HG03521 (cell line): ENCODE data around the gene SHH.
"Not testable (repeated sequence)": the region's sequence is repeated elsewhere in the genome, so short reads cannot be mapped to it uniquely, and the experiment has no call there.

Experiments used
- ATAC-seq: cut with Tn5 transposase; IDR thresholded peaks from one replicate; pipeline ENCODE4 v1.9.1; 2021; ENCODE audit warnings: mild to moderate bottlenecking, moderate library complexity; ENCODE audit not compliant: unreplicated experiment

The SHH gene

DNA sequence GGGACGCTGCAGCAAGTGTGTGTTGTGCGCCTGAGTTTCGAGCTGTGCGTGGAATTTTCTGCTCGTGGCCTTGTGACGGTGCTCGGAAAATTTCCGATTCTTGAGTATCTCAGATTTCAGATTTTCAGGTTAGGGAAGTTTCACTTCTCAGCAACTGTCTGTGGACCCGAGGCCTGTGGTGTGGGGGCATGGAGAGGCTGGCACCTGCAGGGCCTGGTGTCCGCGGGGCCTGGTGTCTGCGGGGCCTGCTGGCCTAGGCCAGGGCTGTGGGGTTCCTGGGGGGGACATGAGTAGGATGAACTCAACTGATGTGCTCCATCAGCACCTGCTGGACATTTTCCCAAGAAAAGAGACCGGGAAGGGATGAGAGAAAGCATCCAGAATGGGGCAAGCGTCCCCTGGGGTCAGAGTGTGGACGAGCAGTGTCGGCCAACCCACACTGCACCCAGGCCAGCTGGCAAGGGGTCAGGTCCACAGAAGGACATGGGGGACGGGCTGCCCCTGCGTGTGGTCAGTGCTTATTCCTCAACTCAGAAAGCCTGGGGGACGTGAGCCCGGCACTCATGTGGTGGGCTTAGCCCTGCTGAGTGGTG is 31.3 kb upstream of the SHH start:
- no peak for ATAC-seq

DNA sequence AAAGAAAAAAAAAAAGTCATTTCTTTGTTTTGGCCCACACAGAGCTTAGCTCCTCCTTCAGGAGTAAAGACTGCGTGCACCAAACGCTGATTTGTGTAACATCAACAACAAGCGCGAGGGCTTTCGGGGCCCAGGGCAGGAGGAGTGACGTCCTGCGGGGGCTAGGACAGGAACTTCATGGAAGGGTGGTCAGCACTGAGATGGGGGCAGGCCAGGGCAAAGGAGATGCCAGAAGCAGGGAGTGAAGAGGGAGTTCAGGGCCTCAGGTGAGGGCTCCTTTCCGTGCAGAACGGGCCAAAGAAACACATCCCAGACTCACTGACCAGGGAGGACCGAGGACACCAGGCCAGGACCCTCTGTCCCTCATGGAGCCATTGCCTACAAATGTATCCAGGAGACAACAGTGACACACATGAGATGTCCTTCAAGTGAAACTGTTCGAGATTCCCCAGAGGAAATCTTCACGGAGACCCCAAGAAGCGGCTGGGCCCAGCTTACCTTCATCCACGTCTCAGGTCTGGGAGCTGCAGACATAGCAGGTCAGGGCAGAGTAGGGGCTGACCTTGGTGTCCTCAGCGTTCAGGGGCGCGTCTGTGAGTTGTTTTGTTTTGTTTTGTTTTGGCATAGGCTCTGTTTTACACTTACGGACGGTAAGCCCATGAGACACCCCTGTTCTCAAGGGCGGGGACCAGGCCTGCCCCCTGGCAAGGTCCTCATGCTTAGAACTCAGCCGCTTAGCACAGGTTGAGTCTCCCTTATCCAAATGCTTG is 30.4 kb upstream of the SHH start:
- ATAC-seq, result no peak

DNA sequence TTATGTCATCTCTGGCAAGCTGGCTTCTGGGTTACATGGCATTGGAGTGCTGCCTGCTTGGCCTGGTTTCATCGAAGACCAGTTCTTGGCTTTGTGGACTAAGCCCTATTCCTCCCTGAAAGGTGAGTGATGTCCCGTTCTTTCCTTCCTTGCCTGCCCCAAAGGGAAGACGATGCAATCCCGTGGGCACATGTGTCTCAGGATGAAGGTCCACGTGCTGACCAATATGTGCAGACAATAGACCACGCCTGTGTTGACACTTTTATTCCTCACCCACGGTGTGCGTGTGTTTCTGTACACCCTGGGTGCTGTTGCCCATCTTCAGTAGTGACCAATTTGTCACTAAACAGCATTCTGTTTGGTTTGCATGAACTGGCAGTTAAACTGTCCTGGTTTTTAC is 28.6 kb upstream of the SHH start:
- no peak for ATAC-seq

DNA sequence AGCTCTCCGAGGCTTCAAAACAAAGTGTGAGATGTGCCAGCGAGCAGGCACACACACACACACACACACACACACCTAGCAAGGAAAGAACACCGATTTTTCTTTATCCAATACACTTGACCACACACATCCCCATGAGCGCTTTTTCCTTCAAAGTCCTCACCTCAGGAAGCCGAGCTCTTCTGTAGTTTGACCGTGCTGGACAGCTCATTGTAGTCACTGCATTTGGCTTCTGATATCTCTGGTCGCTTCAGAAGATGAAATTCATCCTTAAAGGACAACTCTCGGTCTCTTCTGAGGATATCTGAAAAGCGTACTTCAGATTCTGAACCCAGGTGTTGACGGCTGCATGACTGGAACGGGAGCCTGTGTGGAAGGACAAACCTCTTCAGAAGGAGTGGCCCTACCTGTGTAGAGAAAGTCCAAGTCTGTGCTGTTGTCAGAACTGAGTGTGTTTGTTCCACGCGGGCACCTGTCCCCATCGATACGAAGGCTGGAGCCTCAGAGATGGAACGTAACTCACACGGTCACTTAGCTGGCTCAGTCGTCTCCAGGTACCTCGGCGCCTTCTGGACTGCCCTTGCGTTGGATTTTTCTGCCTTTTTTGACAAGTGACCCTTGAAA is 28.1 kb upstream of the SHH start:
- no peak for ATAC-seq

DNA sequence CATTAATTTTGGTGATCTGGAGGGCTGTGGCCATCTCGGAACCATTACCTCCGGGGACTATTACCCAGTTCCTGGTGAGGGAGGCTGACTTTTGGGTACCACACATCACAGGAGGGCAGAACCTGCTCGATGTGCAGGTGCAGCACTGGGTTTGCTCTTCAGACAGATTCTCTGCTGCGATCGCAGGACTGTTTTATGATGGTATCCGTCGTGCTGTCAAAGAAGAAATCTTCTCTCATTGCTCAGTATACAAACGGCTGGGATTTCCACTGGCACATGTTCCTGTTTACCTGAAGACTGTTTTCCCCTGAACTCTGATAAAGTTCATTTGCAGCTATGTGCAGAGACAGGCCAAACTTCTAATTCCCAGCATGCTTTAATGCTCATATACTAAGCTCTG is 27.2 kb upstream of the SHH start:
- no peak for ATAC-seq

DNA sequence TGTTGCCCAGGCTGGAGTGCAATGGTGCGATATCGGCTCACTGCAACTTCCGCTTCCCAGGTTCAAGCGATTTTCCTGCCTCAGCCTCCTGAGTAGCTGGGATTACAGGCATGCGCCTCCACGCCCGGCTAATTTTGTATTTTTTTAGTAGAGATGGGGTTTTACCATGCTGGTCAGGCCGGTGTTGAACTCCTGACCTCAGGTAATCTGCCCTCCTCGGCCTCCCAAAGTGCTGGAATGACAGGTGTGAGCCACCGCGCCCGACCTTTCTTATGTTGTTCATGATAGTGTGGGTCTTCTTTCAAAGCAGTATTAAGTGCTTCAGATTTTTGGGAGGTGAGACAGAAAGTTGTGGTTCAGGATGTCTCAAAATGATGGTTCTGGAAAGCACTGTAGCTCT is 26.0 kb upstream of the SHH start:
- not testable (repeated sequence) for ATAC-seq

DNA sequence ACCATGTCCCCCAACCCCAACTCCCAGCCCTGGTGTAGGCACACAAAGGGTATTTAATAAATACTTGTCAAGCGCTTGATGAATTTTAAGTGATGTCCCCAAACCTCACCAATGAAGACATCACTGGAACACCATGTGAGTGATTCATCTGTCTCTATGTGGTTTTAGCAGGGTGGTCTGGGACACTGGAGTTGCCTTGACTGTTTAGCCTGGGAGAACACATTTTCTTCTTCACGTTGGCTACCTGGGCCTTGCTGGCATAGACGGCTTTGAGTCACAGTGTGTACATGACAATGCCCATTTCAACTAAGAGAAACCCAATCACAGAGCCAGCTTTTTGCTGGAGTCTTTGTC is 24.8 kb upstream of the SHH start:
- no peak for ATAC-seq

DNA sequence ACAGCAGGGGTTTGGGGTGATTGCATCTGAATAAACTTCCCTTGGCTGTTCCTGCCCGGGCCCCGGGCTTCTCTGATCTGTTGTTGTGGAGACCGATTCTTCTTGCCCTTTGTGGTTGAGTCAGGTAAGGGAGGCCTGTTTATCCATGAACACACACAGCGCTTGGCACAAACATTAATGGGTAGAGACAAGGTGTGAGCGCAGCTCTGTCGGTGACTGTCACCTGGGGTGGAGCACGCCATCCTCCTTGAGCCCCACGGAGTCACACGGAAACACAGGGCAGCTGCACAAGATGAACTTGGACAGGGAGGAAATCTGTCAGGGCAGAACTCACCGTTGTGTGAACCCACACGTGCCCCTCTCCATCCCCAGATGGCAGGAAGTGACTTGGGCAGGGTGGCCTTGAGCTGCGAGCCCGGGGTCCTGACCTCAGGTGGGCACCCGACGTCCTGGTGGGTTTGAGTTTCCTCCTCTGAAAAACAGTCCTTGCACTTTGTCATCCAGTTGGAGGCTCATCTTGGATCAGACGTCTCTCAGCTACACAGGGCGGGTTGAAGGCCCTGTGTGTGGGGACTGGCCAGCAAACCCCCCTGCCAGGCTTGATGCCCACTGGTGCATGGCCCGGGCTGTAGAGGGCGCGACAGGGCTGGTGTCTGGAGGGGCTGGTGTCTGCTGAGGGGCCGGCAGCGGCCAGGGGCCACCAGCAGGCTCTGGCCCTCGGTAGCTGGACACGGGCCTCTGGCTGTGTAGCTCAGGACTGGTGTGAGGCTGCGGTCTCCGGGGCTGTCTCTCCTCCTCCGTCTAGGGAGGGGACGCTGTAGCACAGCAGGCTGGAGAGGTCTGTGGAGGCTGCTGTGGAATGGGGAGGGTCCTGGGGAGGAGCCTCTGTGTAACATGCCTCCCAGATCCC is 24.2 kb upstream of the SHH start:
- ATAC-seq, result no peak

DNA sequence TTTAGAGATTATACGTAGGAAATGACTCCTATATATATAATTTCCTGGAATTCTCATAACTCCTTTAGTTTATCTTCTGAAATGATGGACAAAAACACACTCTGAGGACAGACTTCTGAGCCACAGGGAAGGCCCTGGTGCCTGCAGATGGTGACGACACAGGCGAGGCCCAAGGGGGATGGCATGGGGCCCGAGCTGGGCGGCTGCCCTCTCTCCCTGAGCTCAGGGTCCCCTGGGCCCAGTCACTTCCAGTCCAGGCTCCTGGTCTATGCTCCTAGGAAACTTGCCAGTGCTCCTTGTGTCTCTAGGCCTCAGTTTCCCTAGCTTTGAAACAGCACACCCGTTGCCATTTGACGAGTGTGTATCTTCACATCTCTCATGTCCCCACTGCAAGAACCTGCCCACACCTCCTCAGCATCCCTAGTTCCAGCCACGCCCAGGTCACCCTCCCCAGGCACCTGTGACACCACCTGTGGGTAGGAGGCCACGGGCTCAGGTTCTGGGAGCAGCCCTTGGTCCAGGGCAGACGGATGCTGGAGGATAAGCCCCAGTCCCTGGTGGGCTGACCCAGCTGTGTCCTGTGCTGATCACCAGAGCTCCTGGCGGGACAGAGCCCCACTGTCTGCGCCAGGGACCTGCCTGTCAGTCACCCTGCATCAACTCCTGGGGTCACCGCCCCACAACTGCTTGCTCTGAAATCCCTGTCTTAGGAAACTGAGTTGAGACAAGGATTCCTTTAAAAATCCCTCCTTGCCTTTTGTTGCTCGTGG is 23.4 kb upstream of the SHH start:
- no peak for ATAC-seq

DNA sequence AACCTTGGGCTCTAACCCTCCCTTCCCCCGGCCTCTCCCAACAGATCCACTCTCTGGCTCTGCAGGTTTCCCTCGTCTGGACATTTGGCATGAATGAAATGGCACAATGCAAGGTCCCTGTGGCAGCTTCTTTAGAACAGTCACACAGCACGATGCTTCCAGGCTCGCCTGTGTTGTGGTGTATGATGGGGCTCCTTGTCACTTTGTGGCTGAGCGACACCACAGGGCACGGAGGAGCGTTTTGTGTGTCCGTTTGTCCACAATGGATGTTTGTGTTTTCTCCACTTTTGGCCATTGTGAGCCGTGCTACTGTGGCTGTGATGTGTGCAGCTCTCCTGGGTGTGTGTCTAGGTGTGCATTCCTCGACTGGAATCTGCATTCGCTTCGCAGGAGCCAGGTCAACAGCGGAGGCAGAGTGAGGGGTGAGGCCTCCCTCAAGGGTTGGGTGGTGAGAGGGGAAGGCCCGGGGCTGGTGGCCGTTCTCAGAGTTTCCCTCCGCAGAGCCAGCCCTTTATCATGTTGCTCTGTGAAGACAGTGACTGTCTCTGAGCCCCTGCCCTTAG is 22.3 kb upstream of the SHH start:
- ATAC-seq, result no peak

DNA sequence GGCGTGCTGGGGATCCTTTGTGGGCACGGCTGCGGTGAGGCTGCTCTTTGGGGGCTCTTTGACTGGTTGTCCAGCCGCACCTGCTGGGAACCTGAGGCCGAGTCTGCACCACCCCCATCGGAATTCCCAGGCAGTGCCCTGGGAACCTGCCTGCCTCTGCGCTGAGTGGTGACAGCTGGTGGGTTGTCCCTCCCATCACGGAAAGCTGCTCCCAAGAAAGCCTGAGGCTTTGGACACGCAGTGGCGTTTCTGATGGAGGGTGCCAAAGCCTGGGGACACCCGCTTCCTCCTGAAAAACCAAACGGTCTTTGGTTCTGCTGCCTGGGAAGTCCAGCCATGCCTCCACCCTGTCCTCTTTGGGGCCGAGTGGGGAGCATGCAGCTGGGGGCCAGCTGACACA is 21.4 kb upstream of the SHH start:
- no peak for ATAC-seq

DNA sequence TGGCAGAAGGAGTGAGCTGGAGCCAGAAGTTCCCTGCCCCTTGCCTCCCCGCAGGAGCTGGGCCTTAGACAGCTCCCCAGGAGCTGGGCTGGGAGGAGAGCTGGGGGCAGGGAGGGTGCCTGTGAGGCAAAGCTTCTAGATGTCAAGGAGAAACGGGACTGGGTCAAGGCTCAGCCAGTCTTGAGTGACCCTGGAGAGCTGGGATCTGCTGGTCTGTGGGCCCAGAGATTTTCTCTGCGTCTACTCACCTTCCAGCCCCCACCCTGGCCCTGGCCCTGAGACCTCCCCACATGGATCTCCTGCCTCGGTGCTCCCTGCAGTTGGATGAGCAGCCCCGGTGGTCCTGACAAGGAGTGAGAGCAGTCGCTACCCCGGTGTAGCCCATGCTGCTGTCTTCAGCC is 20.3 kb upstream of the SHH start:
- ATAC-seq, result no peak

DNA sequence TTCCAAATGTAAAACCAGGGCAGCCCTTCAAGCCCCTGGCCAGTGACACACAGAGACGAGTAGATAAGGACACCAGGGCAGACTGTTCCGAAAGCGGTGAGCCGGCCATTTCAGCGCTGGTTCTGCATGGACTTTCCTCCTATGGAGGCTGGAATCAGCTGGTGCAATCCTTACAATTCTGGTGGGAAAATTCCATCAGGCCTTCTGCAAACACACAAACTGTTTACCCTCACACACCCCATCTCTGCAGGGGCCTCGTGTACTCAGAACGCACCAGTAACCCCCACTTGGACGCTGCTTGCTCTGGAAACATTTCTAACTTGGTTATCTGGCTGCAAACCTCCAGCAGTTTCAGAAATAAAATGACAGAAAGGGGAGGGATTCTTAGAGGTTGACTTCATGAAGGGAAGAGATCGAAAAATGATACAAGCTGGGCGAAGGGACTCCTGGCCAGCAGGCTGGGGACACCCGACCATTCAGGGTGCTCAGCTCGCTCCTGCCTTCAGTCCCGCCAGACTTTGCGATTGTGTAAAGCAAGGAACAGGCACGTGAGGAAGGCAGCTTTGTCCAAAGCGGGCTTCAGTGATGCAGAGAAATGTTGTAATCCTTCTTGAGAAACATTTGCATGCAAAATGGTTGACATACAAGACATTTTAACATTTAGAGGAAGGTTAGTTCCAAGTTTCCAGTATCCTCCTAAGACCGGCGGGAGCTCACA is 19.7 kb upstream of the SHH start:
- no peak for ATAC-seq

DNA sequence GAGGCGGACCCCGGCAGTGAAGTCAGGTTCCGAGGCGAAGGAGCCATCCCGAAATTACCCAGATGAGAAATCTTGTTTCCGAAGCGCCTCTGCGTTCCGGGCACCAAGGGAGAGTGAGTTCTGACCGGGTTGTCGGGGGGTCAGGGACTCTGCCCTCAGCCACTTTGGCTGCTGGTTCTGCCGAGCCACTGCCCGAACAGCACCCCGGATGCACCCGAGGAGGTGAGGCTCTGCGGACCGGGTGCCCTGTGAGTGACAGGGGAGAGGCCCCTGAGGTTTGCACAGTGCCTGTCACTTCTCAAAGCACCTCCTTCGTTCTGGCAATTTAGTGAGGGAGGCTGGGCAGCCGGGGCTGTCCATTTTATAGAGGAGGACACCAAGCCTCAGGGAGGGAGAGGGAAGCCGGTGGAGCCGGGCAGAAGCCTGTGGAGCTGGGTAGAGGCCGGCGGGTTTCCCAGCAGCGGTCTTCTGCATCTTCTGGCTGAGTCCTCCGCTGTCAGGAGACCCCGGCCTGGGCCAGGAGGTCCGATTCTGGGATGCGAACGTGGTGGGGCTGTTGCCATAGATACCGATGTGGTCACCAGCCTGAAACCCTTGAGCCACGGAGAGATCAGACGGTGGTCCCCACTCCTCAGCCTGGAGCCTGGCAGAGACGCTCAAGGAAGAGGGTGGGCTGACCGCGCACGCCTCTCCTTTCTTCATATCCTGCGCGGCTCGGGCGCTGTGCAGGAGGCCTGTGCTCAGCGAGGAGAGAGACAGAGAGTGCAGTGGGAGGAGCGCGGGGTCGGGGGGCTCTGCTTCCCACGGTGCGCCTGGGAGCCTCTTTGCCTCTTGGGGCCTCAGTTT is 18.9 kb upstream of the SHH start:
- no peak for ATAC-seq

DNA sequence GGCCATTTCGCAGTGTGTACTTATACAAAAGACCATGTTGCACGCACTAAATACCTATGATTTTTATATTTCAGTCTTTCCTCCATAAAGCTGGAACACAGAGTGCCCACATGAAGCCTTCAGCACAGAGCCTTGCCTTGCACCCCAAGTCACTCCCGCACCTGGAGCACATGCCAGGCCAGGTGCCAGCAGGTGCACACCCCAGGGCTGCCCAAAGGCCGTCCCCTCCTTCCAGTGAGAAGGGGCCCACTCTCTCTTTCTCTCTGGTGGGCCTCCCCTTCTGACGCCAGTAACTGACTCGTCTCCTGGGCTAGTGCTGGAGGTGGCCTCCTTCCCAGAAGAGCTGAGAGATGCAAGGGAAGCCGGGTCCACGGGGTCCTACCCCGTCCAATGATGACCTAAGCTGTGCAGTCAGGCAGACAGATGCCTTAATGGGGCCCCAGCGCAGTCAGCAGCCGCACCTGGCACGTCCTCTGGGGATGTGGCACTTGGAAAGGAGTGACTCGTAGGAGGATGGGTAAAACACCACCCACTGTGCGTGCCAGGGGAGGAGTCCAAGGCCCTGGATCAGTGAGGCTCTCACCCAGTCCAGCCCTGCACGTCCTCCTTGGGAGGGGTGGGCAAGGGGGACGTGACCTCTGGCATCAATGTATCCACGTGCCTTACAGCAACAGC is 17.7 kb upstream of the SHH start:
- ATAC-seq, result no peak

DNA sequence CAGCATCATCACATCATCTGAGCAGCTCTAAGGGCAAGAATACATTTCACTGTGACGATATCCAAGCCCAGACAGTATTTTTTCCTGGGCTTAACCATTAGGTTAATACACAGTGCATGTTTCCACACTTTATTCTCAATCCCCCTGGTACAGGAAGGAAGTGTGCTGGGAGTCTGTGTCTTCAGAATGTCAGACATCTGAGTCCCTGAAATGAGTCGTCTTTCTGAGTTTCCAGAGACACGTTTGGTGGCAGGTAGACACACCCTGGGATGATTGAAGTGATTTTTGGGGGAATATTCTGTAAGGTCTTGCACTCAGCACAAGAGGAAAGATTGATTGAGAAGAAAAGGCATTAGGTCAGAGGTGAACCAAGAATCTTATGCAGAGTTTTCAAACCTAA is 13.1 kb upstream of the SHH start:
- no peak for ATAC-seq

DNA sequence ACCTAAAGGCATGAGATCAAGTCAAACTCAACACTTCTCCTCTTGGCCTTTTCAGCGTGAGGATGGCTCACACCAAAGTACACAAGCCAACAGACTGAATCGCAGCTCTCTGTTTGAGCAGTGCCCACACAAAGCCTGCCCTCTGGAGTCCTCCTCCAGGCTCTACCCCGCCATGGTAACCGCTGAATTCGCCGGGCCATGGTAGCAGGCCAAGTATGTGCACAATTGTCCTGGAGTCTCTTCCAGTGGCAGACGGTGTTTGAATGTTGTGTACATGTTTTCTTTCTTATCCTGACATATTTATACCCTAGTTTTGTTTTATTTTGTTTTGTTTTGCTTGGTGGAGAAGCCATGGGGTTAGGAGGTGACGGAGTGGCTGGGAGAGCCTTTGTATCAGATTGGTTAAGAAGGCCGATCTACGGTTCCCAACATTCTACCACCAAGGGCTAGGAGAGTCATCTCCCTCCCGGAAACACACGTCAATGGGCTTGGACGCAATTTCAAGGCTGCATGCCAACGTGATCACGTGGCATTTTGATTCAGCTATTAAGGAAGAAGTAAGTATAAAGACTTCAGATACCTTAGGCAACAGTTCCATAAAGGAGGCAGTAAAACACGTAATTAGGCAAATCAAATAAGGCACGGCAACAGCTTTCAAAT is 12.1 kb upstream of the SHH start:
- ATAC-seq, result no peak

DNA sequence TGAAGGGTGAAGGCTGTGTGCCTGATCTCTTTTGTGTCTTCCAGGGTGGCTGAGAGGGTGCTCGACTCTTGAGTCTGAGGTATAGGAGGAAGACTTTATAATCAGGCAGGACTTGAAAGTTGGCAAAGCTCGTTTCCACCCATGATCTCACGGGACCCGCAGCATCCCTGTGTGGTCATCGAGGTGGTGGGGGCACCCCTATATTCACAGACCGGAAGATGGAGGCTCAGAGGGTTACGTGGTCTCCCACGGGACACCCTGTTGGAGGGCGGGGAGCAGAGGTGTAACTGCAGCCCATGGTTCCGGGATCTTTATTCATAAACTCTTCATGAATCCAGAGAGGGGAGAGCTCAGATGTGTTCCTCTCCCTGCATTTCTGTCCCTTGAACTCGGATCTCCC is 9.6 kb upstream of the SHH start:
- ATAC-seq, result no peak
